Skeletal muscle cell (primary cell): ENCODE results near the gene MAEA.

Source experiments
- DNase-seq: peaks from one replicate; pipeline ENCODE4 v3.0.0-alpha.2; 2010; ENCODE audit warnings: low read depth
- H3K4me3 ChIP-seq: 2 replicates; pipeline ENCODE4 v1.5.1; 2011; ENCODE audit warnings: low read depth, mild to moderate bottlenecking, control low read depth, low read length, moderate library complexity

The MAEA gene

DNA sequence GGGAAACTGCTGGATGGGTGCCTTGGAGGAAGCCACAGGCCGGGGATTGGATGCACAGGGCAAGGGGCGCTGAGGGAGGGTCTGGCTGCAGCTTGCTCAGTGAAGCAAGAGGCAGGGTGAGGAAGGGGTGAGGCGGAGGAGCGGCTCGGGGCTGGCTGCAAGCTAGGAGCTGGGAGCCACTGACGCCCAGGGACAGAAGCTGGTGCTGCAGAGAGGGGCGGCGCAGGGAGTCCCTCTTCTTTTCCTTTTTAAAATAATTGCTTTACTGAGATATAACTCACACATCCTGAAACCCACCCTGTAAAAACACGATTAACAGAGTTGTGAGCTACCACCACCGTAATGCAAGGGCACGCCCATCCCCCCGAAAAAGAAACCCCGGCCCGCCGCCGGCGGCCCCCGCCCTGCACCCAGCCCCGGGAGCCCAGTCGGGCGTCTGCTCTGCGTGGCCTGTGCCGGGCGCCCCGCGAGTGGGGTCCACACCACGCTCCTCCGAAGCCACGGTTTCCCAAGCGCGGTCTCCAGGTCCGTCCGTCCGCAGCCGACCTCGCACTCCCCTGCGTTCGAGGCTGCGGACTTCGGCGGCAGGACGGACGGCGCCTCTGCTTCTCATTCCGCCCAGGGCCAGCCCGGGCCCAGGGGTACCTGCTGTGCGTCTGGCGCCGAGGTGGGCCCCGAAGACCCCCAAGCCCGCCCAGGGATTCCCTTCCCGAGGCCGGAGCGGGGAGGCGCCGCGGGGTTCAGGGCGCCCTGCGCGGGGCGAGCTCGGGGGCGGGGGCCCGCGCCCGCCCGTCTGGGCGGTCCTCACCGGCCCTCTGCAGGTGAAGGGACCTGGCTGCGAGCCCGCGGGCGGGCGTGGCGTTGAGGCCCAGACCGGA is 56.5 kb downstream of the MAEA start:
- peak overlapping the region; percentile 84 for H3K4me3 ChIP-seq
- no peak for DNase-seq

DNA sequence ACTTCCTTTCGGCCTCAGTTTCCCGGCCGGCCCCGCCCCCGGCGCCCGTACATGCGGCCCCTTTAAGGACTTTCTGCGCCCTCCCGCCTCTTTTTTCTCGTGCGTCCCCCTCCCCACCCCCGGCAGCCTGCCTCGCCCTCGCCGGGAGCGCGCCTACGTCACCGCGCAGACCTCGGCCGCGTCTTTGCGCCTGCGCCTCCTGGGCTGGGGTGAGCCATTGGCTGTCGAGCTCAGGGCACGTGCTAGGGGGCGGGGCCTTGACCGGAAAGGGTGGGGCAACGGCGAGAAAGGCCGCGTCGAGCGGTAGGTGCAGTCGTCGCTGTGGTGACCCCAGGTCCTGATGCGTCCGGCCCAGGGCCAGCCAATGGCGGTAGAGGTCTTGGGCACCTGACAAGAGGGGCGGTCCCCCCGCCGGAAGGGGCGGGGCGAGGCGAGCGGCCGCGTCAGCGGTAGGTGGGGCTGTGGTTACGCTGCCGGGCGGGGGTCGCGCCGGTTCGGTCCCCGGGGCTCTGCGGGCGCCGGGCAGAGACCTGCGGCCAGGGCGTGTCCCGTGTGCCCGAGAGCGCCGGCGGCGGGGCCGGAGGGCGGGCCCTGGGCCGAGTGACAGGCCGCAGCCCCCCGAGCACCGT is 57.2 kb downstream of the MAEA start, which contains the start of gene UVSSA:
Gene UVSSA (plus strand): TSS at position 428 of the 629 bp plus-strand sequence. CDS start 884 bp downstream, outside the sequence.
- DNase-seq = peak; percentile 99
- peak within 1 kb of the TSS; percentile 84 for H3K4me3 ChIP-seq

DNA sequence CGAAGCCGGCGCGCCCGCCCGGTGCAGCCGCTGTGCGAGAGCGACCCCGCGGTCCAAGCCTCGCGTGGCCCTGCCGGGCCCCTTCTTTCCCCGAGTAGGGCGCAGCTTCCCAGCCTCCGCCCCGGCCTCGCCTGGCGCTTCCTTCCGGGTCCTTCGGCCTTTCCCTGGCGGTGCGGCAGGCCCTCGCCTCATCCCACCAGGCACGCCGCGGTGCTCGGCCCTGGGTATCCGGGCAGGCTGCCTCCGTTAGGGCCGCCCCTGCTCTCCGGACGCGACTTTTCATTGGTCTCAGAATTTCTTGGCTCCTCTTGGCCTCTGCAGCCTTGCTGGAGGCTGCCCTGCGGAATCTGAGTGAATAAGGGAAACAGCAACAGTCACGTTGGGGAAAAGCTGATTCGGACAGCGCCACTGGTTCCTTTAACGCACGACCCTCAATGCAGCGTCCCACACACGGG is 57.7 kb downstream of the MAEA start:
- peak; percentile 62 for DNase-seq
- H3K4me3 ChIP-seq = peak overlapping the region; percentile 54

DNA sequence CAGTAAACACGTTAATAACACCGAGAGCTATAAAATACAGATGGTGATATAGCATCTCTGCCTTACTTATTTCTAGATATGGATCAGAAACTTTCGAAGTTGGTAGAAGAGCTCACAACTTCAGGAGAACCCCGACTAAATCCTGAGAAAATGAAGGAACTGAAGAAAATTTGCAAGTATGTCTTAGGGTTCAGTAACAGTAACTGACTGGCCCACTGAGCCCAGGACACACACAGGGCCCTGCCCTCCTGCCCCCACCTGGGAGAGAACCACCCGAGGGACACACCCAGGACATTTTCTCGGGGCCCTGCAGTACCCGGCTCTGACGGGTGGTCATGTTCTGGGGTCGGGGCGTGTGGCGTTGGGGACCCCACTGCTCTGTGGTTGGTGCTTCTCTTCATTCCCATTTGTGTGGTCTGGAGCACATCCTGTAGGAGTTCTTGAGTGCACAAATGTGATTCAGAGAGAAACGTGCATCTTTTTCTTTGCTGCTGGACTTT is 58.4 kb downstream of the MAEA start:
- DNase-seq = no peak
- peak overlapping the region; percentile 54 for H3K4me3 ChIP-seq

DNA sequence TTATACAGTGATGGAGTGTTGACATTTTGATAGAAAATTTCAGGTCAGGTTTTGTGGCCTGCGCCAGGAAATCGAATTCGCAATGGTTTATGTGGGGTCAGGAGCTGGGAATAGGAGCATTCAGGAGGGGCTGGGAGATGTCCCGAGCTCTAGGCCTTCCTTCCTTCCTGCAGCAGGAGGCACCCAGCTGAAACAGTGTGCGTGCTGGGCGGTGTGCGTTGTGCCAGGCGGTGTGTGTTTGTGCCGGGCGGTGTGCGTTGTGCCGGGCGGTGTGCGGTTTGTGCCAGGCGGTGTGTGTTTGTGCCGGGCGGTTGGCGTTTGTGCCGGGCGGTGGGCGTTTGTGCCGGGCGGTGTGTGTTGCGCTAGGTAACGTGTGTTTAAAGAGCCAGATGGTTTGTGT is 59.1 kb downstream of the MAEA start:
- no peak overlapping the region for H3K4me3 ChIP-seq
- DNase-seq = no peak

DNA sequence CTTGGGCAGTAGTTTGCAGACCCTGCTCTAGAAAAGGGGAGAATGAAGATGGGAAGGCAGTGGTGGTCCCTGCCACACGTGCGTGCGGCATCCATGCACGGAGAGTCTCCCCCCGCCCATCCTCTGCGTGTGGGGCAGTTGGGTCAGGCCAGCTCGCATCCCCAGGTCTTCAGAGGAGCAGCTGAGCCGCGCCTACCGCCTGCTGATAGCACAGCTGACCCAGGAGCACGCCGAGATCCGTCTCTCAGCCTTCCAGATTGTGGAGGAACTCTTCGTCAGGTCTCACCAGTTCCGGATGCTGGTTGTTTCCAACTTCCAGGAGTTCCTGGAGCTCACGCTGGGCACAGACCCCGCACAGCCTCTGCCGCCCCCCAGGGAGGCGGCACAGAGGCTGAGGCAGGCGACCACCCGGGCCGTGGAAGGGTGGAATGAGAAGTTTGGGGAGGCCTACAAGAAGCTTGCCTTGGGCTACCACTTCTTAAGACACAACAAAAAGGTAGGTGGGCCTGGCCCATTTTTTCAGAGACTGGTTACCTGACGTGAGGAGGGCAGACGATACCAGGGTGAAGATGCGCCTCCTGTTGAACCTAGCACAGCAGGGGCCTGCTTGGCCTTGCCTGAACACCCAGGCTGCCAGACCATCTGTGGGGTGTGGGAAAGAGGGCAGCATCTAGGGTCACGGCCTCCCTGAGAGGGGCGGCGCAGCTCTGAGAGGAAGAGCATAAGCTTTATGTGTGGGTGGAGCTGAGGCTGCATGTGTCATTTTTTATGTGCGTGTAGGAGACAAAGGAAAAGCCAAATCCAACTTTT is 59.9 kb downstream of the MAEA start:
- no peak overlapping the region for H3K4me3 ChIP-seq
- DNase-seq = no peak

DNA sequence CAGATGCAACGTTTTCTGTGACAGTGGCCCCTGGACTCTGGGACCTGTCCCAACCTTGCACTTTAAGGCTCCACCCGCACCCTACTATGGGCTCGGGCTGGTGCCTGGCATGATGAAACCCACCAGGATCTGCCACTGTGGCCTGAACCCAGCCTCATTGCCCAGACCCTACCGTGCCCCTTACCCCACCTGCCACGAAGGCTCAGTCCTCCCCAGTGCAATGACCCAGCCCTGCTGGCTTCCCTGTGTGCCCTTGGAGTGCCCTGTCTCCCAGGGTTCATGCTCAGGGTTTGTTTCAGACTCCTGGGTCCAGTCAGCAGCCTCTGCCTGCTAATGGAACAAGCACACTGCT is 60.5 kb downstream of the MAEA start:
- H3K4me3 ChIP-seq = no peak overlapping the region
- no peak for DNase-seq

DNA sequence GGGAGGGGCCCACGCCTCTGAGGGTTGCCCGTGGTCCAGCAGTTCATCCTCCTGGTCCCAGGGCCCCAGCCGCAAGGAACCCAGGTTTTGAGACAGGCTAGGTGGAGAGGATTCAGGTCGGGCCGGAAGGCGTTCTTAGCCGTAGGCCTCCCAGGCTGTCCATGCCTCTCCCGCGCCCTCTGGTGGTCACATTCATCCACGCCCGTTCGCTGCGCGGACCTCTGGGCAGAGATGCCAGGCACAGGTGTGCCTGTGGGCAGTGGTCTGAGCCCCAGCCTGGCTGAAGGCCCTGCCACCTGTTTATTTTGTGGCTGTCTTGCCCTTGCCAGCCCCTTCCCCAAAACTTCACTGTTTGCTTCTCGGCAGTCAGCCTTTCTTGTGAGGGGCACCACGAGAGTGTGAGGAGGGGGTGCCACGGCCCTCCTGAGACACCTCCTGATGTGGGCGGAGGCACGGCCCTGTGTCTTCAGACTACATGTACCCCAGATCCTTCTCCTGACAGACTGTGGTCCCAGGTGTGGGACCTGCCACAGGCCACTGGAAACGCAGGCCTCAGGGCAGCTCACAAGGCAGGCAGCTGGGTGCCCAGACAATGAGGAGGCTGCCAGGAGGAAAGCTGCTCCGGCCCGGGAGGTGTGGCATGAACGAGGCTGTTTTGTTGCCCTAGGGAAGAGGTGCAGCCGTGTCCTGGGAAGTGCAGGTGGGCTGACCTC is 62.3 kb downstream of the MAEA start:
- H3K4me3 ChIP-seq = no peak overlapping the region

DNA sequence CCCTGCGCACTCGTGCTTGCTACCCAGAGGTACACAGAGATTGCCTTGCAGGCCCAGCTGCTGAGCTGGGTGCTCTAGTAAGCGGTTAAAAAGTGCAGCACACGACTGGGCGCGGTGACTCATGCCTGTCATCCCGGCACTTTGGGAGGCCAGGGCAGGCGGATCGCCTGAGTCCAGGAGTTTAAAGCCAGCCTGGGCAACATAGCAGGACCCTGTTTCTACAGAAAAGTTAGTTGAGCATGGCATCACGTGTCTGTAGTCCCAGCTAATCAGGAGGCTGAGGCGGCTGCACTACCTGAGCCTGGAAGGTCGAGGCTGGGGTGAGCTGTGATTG is 62.8 kb downstream of the MAEA start:
- H3K4me3 ChIP-seq = no peak overlapping the region
- DNase-seq = no peak

More for the DNA sequence above, 62.3 kb downstream of the MAEA start:
- no peak for DNase-seq

DNA sequence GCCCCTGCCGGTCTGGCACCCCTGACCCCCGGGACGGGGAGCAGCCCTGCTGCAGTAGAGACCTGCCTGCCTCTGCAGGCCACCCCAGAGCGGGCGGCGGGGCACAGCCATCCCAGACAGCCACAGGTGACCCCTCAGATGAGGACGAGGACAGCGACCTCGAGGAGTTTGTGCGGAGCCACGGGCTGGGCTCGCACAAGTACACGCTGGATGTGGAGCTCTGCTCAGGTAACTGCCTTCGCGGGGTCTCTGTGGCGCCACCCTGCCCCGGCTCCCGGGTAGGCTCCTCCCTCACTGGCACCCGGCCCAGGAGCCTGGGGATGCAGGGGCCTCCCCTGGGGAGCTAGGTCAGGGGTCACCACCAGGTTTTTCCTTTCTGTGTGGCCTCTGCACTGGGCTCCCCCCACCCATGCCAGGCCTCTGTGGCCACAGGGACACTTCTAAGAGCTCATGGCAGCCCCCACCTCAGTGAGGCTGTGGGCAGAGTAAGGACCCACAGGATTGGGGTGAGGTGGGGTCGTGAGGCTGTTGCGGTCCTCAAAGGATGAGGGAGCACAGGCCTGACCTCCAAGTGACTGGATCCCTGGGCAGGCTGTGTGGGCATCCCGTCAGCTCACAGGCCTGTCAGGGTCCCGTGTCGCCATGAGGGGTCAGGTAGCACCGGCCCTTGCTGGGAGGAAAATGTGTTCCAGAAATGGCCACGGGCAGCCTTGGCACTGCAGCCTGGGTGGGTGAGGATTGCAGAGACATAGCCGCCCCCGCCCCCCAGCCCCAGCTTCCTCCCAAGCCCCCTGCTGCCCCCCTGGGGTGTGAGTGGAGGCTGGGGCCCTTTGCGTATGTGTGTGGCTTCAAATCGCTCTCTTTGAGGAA is 63.7 kb downstream of the MAEA start:
- H3K4me3 ChIP-seq = no peak overlapping the region
- no peak for DNase-seq

DNA sequence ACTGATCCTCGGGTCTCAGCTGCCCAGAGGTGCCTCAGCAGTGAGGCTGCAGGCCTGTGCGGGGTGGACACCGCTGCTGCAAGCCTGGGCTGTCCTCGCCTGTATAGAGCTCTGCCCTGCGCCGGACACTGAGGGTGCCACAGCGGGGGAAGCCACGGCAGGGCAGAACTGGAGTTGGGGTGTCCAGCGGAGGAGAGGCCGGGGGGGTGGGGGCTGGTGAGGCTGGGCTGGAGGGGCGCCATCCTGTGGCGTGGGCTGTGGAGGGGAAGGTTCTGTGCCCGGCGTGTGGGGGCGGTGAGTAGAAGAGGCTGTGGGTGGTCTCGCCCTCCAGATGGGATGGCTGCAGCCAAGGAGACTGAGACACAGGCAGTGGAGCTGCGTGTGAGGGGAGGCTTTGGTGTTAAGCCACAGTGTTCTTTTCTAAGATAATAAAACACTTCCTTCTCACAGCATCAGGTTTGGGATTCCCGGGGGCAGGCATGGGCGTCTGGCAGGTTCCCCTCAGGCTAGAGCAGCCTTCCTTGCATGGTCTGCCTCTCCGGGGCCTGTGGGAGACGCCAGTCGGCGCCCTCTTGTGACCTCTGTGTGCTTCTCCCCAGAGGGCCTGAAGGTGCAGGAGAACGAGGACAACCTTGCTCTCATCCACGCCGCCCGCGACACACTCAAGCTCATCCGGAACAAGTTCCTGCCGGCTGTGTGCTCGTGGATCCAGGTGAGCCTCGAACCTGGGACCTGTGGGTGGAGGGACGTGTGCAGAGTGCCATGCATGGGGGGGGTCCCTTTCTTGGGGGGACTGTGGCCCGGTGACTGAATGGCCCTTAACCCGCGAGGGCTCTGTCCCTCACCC is 64.7 kb downstream of the MAEA start:
- no peak for DNase-seq
- no peak overlapping the region for H3K4me3 ChIP-seq

DNA sequence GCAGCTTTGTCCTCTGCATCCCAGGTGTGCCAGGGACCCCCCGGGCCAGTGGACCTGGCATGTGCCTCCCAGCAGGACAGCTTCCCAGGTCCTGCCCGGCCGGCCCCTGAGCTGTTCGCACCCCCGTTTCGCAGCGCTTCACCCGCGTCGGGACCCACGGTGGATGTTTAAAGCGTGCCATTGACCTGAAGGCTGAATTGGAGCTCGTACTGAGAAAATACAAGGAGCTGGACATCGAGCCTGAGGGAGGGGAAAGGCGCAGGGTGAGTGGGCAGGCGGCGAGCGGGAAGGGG is 65.2 kb downstream of the MAEA start:
- H3K4me3 ChIP-seq = no peak overlapping the region
- DNase-seq = no peak

DNA sequence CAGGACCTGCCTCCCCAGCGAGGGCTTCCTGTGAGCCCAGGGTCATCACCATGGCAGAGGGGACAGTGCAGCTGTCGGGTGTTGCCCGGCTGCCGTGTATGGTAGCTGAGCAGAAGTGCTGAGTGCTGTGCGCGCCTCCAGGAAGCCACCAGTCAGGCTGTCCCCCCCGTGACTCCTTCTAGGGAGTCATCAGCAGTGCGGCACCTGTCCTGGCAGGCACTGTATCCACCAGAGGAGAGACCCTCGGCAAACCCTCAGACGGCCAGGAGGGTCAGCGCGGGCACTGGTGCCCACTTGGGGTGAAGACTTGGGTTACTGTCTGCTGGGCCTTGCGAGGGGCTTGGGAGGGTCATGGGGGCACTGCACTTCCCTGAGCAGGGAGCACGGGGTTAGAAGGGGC is 65.7 kb downstream of the MAEA start:
- no peak overlapping the region for H3K4me3 ChIP-seq
- DNase-seq = no peak

DNA sequence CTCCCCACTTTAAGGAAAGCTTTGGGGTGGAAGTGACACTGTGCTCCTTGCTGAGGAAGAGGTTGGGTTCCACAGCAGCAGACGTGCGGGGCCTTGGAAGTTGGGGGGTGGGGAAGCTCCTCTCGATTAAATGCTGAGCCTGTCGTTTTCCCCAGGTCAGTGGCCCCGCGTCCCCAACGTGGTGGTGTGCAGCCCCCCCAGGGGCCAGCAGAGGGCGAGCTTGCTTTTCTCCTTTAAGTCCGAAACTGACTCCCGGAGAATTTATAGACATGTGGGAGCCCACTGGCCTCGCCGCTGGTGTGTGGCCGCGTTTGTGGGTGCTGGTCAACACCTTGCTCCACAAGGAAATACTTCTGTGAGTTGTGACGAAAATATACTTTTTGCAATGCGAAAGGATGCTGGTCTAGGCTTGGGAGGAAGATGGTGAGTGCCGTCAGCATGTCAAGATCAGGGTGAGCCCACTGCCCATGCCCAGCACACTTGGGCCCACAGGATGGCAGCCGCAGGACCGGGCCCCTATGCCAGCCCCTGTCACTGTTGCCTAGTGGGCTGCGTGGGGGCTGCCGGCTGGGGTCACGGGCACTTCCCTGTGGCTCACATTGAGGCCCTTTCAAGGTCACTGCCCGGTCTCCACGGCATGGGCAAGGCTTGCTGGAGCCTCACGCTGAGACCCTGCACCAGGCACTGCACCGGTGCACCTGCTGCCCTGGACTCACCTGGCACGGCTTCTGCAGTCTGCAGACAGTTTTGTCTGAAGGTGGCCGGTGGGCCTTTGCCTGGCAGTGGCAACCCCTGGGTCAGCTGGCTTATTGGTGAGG is 66.7 kb downstream of the MAEA start:
- DNase-seq = no peak
- no peak overlapping the region for H3K4me3 ChIP-seq

DNA sequence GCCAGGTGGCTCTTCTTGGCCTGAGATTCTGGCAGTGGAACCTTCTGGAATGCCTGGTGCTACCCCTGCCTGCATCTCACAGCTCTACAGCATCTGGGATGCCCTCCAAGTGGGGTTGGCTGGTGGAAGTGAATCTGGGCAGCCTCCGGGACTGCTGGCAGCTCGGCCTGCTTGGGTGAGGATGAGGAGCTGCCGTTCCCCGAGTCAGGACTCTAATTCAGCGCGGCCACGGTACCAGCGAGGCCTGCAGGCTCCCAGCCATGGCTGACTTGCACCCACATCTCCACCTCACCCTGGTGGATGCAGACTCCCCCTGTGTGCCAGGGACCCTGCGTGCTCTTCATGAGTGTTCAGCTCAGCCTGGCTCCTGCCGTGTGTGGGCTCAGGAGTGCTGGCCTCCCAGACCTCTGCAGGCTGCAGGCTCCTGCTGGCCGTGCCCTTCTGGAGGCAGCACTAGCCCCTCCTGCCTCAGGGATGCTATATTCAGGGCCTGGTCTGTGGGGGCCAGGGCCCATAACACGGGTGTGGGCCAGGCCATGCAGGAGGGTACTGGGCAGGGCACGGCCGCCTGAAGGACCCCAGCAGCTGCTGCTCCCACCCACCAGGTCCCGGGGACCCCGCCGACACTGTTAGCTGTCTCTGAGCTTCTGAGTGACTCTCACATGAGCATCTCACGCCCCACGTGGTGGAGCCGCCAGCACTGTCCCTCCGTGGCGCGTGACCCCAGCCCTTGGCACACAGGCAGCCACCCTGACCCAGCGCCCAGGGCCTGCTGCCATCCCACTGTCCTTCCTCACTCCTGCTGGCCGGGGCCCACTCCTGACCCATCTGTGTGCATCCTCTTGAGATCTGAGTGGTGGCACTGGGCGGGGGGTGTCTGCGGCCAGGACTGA is 67.9 kb downstream of the MAEA start:
- no peak for DNase-seq
- no peak overlapping the region for H3K4me3 ChIP-seq
